Measurements from ENCODE around the gene SPTLC1.
"Not testable (repeated sequence)": the region's sequence is repeated elsewhere in the genome, so short reads cannot be mapped to it uniquely, and the experiment has no call there.

SPTLC1 gene

DNA sequence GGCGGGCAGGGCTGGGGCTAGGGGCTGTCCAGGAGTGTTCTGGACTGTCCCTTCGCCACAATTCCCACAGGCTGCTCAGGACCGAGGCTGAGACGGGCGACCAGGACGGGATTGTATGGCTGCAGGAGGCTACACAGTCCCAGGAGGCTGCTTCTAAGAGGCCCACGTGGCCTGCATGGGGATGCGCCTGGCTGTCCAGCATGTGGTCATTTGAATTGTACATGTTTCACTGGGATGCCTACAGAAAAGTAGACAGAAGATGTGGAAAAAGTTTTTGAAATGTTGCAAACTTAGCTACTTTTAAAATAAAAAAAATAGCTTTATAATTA is 32.6 kb upstream of the SPTLC1 start:
- no peaks in the 10 kb centered on the region for H3K9me3 Mint-ChIP-seq
- peaks cover 55% of the 10 kb centered on the region for H3K4me1 Mint-ChIP-seq
- peaks cover 25% of the 10 kb centered on the region for H3K27me3 Mint-ChIP-seq (ENCODE audit: low read depth, poor library complexity)
- no peaks in the 10 kb centered on the region for H3K36me3 Mint-ChIP-seq (ENCODE audit: low read depth)
- H3K27ac Mint-ChIP-seq, result peak overlapping the region; percentile 97
- no peak overlapping the region for H3K4me3 Mint-ChIP-seq
- DNase-seq, result no peak
- TF ChIP-seq, protein P1, sequence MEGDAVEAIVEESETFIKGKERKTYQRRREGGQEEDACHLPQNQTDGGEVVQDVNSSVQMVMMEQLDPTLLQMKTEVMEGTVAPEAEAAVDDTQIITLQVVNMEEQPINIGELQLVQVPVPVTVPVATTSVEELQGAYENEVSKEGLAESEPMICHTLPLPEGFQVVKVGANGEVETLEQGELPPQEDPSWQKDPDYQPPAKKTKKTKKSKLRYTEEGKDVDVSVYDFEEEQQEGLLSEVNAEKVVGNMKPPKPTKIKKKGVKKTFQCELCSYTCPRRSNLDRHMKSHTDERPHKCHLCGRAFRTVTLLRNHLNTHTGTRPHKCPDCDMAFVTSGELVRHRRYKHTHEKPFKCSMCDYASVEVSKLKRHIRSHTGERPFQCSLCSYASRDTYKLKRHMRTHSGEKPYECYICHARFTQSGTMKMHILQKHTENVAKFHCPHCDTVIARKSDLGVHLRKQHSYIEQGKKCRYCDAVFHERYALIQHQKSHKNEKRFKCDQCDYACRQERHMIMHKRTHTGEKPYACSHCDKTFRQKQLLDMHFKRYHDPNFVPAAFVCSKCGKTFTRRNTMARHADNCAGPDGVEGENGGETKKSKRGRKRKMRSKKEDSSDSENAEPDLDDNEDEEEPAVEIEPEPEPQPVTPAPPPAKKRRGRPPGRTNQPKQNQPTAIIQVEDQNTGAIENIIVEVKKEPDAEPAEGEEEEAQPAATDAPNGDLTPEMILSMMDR (IDR thresholded peaks at IDR 0.05), result no peak

DNA sequence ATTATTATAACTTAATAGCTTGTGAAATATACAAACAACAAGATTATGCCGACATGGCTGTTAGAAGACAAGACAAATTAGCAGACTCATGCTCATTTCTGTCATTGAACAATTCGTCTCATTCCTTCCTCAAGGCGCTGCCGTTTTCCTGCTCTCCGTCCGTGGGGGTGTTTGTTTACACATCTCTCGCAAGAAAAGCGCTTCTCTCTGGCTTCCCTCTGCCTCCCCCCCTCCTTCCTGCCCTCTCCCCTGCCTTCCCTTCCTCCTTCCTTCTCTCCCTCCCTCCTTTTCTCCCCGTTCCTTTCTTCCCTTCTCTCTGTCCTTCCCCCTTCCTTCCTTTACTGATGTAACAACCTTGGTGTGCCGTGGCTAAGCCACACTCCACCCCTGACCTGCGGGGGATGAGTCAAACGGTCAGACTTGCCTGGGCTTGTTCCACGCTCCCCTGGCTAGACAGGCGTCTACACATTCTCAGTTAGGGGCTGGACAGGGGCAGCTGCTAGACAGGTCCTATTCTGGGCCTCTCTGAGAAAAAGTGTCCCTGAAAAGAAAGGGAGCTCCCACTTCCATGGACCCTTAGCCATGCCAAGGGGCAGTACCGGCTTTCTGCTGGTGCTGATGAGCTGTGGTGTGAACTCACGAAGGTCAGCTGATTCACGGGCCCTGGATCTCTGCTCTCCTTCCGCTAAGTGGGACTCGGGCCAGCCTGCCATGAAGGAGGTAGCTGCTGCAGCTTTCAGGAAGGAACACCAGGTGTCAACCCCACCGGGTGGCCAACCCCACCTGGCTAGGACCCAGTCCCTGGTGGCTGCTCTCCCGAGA is 32.0 kb upstream of the SPTLC1 start:
- peak; percentile 34 for DNase-seq

GRCh38 chr9:92146610-92147009 is 31.4 kb upstream of the SPTLC1 start:
- Mint-ChIP-seq H3K4me3 (no peak overlapping the region), H3K36me3 (ENCODE audit: low read depth) (no peaks in the 10 kb centered on the region), H3K4me1 (peaks cover 51% of the 10 kb centered on the region), H3K9me3 (no peaks in the 10 kb centered on the region), H3K27me3 (ENCODE audit: low read depth, poor library complexity) (peaks cover 37% of the 10 kb centered on the region), H3K27ac (peak overlapping the region; percentile 97)
- TF ChIP-seq, protein P1 (IDR thresholded peaks at IDR 0.05), result no peak
- DNase-seq, result no peak

More for the DNA sequence above, 32.0 kb upstream of the SPTLC1 start:
- Mint-ChIP-seq H3K4me3 (peak overlapping the region; percentile 29), H3K9me3 (no peaks in the 10 kb centered on the region), H3K27ac (peak overlapping the region; percentile 97), H3K4me1 (peaks cover 52% of the 10 kb centered on the region), H3K27me3 (ENCODE audit: low read depth, poor library complexity) (peaks cover 30% of the 10 kb centered on the region), H3K36me3 (ENCODE audit: low read depth) (no peaks in the 10 kb centered on the region)
- TF ChIP-seq, protein P1 (IDR thresholded peaks at IDR 0.05), result no peak

GRCh38 chr9:92145784-92146183 is 30.6 kb upstream of the SPTLC1 start:
- H3K27ac Mint-ChIP-seq, result peak overlapping the region; percentile 82
- not testable (repeated sequence) for H3K9me3 Mint-ChIP-seq; DNase-seq; H3K4me3 Mint-ChIP-seq; H3K36me3 Mint-ChIP-seq (ENCODE audit: low read depth)
- peaks cover 44% of the 10 kb centered on the region for H3K27me3 Mint-ChIP-seq (ENCODE audit: low read depth, poor library complexity)
- peaks cover 57% of the 10 kb centered on the region for H3K4me1 Mint-ChIP-seq

- Mint-ChIP-seq H3K36me3 (ENCODE audit: low read depth) (no peaks in the 10 kb centered on the region), H3K9me3 (no peaks in the 10 kb centered on the region), H3K4me1 (peaks cover 55% of the 10 kb centered on the region), H3K27me3 (ENCODE audit: low read depth, poor library complexity) (peaks cover 62% of the 10 kb centered on the region), H3K4me3 (peak overlapping the region; percentile 25), H3K27ac (no peak overlapping the region)
- DNase-seq, result no peak
- TF ChIP-seq, protein P1 (IDR thresholded peaks at IDR 0.05), result no peak
Measured at GRCh38 chr9:92142329-92142728, 27.1 kb upstream of the SPTLC1 start.

DNA sequence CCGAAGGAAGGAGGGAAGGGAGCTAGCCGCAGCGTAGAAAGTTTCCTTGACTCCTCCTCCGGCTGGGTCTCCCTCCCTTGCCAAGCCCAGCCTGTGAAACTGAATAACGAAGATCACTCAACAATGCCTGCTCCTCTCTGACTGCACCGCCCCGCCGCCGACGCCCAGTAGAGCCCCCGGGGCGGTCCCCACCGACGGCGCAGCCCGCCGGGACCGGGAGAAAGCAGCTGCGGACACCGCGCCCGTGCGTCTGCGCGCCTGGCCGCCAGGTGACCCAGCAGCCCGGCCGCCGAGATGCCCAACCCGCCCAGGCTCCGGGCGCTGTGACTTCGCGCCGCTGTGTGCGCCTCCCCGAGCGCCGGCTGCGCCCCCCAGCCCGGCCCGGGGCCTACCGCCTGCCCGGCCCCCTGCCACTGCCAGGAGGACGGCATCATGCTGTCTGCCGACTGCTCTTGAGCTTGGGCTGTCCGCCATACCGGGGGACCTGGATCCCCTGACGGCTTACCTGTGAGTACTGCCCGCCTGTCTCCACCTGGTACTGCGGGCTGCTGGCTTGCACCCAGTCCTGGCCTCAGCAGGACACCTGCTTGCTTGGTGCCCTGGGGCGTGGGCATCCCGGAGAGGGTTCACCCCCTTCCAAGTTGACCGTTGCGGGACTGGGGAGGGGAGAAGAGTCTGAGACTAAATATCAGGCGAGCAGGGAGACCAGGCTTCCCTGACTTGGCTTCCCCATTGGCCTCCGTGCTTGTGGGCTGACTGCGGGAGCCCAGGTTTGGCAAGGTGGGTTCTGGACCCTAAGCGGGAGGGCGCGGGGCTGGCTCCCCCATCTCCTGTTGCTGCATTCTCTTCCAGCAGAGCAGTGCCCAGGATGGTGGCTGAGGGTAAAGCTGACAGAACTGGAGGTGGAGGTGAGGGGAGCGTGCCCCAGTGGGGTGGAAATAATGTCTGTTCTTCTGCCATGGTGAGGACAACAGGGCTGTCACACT is 26.2 kb upstream of the SPTLC1 start:
- Mint-ChIP-seq H3K4me1 (peaks cover 46% of the 10 kb centered on the region), H3K27me3 (ENCODE audit: low read depth, poor library complexity) (peaks cover 69% of the 10 kb centered on the region), H3K4me3 (peak overlapping the region; percentile 81), H3K9me3 (no peaks in the 10 kb centered on the region), H3K27ac (no peak overlapping the region), H3K36me3 (ENCODE audit: low read depth) (no peaks in the 10 kb centered on the region)
- DNase-seq, result peak; percentile 67
- TF ChIP-seq, protein P1 (IDR thresholded peaks at IDR 0.05), result peak; percentile 6
